ENCODE results near the gene XG. TPM values are rescaled to one million over a fixed set of nuclear protein-coding genes. Genes with fewer than 3 reads are reported as not detected.
"Not testable (repeated sequence)": the region's sequence is repeated elsewhere in the genome, so short reads cannot be mapped to it uniquely, and the experiment has no call there.

The XG gene
- total RNA-seq, 2 donors from 2014 or later, result 0.34 TPM; not detected in 1

DNA sequence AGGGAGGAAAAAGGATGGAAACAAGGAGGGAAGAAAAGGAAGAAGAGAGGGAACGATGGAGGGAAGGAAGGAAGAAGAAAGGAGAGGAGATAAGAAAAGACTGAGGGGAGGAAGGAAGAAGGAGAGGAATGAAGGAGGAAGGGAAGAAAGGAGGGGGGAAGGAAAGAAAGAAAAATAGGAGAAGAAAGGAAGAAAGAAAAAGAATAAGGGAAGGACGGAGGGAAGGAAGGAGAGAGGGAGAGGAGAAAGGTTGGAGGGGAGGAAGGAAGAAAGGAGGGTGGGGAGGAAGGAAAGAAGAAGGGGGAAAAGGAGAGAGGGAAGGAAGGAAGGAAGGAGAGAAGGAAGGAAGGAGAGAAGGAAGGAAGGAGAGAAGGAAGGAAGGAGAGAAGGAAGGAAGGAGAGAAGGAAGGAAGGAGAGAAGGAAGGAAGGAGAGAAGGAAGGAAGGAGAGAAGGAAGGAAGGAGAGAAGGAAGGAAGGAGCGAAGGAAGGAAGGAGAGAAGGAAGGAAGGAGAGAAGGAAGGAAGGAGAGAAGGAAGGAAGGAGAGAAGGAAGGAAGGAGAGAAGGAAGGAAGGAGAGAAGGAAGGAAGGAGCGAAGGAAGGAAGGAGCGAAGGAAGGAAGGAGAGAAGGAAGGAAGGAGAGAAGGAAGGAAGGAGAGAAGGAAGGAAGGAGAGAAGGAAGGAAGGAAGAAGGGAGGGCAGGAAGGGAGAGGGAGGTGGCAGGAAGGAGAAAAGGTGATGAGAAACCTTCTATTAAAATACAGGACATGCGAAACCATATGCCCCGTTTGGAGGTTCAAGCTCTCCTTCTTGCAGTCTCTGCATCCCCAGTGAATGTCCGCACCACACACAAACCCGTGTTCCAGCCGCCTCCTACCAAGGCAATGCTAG, 21.6 kb downstream of the XG start:
- not testable (repeated sequence) for DNase-seq; ATAC-seq; H3K9me3 ChIP-seq (ENCODE audit: control insufficient read depth, low read length, poor library complexity, severe bottlenecking); H3K4me3 Mint-ChIP-seq; H3K4me1 Mint-ChIP-seq; H3K27ac Mint-ChIP-seq; H3K36me3 Mint-ChIP-seq (ENCODE audit: low read depth)
- H3K27me3 Mint-ChIP-seq, result peaks cover 25% of the 10 kb centered on the region

DNA sequence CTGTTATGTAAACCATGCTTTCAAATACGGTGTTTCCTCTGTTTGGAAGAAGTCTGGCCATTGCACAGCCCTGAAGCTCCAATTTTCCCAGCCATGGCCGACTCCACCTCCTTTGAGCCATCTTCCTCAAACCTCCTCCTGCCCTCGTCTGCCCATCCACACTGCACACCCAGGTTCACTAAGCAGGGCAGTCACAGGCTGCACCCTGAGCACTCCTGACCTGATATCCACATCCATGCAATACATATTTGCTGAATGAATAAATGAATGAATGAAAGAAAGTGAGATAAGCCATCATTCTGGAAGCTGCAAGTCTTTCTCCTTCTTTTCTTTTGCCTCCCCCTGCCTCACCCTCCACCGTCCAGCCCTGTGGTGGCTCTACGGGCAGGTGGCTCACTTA, 22.2 kb downstream of the XG start:
- DNase-seq (no peak), ATAC-seq (no peak)
- no peaks in the 10 kb centered on the region for H3K36me3 Mint-ChIP-seq (ENCODE audit: low read depth)
- no peak overlapping the region for H3K4me3 Mint-ChIP-seq
- H3K27ac Mint-ChIP-seq, result no peak overlapping the region
- no peaks in the 10 kb centered on the region for H3K4me1 Mint-ChIP-seq
- peaks cover 19% of the 10 kb centered on the region for H3K27me3 Mint-ChIP-seq
- no peaks in the 10 kb centered on the region for H3K9me3 ChIP-seq (ENCODE audit: control insufficient read depth, low read length, poor library complexity, severe bottlenecking)

DNA sequence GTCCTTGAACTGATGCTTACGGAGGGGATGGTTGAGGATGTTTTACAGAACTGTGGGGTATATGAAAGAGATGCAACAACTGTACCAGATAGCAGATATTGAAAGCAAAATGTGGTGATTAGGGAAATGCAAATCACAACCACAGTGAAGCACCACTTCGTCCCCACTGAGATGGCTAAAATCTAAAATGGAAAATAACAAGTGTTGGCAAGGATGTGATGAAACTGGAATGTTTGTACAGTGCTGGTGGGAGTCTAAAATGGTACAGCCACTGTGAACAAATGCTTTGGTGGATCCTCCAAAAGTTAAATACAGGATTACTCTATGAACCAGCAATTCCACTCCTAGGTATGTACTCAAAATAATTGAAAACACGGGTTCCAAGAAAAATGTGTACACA, 22.9 kb downstream of the XG start:
- ATAC-seq, result no peak
- peaks cover 19% of the 10 kb centered on the region for H3K27me3 Mint-ChIP-seq
- no peaks in the 10 kb centered on the region for H3K4me1 Mint-ChIP-seq
- H3K9me3 ChIP-seq (ENCODE audit: control insufficient read depth, low read length, poor library complexity, severe bottlenecking), result no peaks in the 10 kb centered on the region
- DNase-seq, result no peak
- no peaks in the 10 kb centered on the region for H3K36me3 Mint-ChIP-seq (ENCODE audit: low read depth)
- H3K4me3 Mint-ChIP-seq, result no peak overlapping the region
- no peak overlapping the region for H3K27ac Mint-ChIP-seq

GRCh38 chrX:2780472-2781225, 28.8 kb downstream of the XG start:
- not testable (repeated sequence) for H3K4me3 Mint-ChIP-seq; ATAC-seq; H3K4me1 Mint-ChIP-seq; H3K36me3 Mint-ChIP-seq (ENCODE audit: low read depth); H3K27ac Mint-ChIP-seq; H3K9me3 ChIP-seq (ENCODE audit: control insufficient read depth, low read length, poor library complexity, severe bottlenecking); DNase-seq
- H3K27me3 Mint-ChIP-seq, result peaks cover 12% of the 10 kb centered on the region

GRCh38 chrX:2781226-2781571, 29.4 kb downstream of the XG start:
- Mint-ChIP-seq H3K27me3 (peaks cover 12% of the 10 kb centered on the region), H3K36me3 (ENCODE audit: low read depth) (no peaks in the 10 kb centered on the region), H3K4me1 (no peaks in the 10 kb centered on the region), H3K27ac (no peak overlapping the region), H3K4me3 (no peak overlapping the region)
- H3K9me3 ChIP-seq (ENCODE audit: control insufficient read depth, low read length, poor library complexity, severe bottlenecking), result no peaks in the 10 kb centered on the region
- DNase-seq, result no peak
- no peak for ATAC-seq

DNA sequence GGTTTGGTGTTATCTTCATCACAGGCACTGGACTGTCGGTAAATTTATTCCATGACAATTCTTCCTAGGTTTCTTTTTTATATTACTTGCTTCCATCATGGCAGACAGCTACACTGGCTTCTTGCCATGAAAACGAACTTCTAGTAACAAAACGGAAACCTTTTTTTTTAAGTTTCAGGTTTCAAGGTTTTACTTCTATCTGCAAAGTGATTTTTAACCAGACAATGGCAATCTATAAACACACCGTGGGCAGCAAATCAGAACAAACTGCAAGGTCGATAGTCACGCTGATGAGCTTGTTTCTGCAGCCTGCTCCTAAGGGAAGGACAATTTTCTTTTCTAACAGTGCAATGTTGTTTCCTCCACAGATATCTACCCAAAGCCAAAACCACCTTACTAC, 29.9 kb downstream of the XG start:
- no peaks in the 10 kb centered on the region for H3K9me3 ChIP-seq (ENCODE audit: control insufficient read depth, low read length, poor library complexity, severe bottlenecking)
- ATAC-seq (no peak), DNase-seq (no peak)
- Mint-ChIP-seq H3K27me3 (peaks cover 12% of the 10 kb centered on the region), H3K4me3 (no peak overlapping the region), H3K36me3 (ENCODE audit: low read depth) (peaks cover 2% of the 10 kb centered on the region), H3K27ac (peak overlapping the region; percentile 53), H3K4me1 (no peaks in the 10 kb centered on the region)

DNA sequence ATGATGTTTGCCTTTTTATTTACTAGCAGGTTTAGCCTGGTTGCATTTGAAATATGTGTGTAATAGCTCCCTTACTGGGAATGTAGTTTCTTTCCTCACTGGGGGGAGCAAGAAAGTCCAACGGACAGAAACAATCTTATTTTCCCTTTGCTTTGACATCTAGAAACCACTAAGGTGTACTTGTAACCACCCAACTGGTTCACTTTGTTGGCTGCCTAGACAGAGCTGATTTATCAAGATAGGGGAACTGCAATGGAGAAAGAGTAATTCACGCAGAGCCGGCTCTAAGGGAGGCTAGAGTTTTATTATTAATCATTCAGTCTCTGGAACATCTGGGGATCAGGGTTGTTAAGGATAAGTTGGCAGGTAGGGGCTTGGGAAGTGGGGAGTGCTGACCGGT, 30.3 kb downstream of the XG start:
- H3K27me3 Mint-ChIP-seq, result peaks cover 8% of the 10 kb centered on the region
- no peaks in the 10 kb centered on the region for H3K4me1 Mint-ChIP-seq
- ATAC-seq, result no peak
- no peak for DNase-seq
- H3K36me3 Mint-ChIP-seq (ENCODE audit: low read depth), result peaks cover 3% of the 10 kb centered on the region
- H3K4me3 Mint-ChIP-seq, result no peak overlapping the region
- H3K9me3 ChIP-seq (ENCODE audit: control insufficient read depth, low read length, poor library complexity, severe bottlenecking), result no peaks in the 10 kb centered on the region
- peak overlapping the region; percentile 53 for H3K27ac Mint-ChIP-seq

- H3K4me3 Mint-ChIP-seq, result no peak overlapping the region
These were observed 30.9 kb downstream of the XG start for GRCh38 chrX:2782778-2783177.

GRCh38 chrX:2784026-2784425, 32.2 kb downstream of the XG start:
- ATAC-seq, result no peak
- H3K4me1 Mint-ChIP-seq, result no peaks in the 10 kb centered on the region

More at GRCh38 chrX:2782778-2783177, 30.9 kb downstream of the XG start:
- H3K9me3 ChIP-seq (ENCODE audit: control insufficient read depth, low read length, poor library complexity, severe bottlenecking), result no peaks in the 10 kb centered on the region
- no peak for ATAC-seq
- DNase-seq, result no peak
- Mint-ChIP-seq H3K36me3 (ENCODE audit: low read depth) (peaks cover 3% of the 10 kb centered on the region), H3K4me1 (no peaks in the 10 kb centered on the region), H3K27me3 (peaks cover 7% of the 10 kb centered on the region), H3K27ac (peak overlapping the region; percentile 53)

DNA sequence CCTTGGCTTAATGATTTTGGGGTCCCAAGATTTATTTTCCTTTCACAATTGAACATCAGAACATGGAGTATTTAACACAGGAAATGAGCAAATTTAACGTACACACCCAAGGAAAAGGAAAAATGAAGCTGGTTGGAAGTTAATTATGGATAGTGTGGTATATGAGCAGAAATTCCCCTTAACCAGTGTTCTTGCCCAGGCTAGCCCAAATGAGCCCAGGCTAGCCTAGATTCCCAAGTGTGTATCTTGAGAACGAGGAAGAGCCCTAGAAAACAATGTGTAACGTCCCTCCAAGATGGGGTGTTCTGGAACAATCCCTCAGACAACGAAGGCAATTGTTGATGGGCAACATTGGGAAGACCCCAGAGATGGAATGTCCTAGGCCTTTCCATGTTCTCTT, 33.7 kb downstream of the XG start:
- Mint-ChIP-seq H3K27me3 (peaks cover 7% of the 10 kb centered on the region), H3K36me3 (ENCODE audit: low read depth) (peaks cover 3% of the 10 kb centered on the region), H3K27ac (no peak overlapping the region), H3K4me3 (no peak overlapping the region), H3K4me1 (no peaks in the 10 kb centered on the region)
- no peaks in the 10 kb centered on the region for H3K9me3 ChIP-seq (ENCODE audit: control insufficient read depth, low read length, poor library complexity, severe bottlenecking)
- DNase-seq (no peak), ATAC-seq (no peak)

More at GRCh38 chrX:2784026-2784425, 32.2 kb downstream of the XG start:
- Mint-ChIP-seq H3K4me3 (no peak overlapping the region), H3K27me3 (peaks cover 7% of the 10 kb centered on the region), H3K27ac (no peak overlapping the region), H3K36me3 (ENCODE audit: low read depth) (peaks cover 3% of the 10 kb centered on the region)
- H3K9me3 ChIP-seq (ENCODE audit: control insufficient read depth, low read length, poor library complexity, severe bottlenecking), result no peaks in the 10 kb centered on the region
- no peak for DNase-seq

DNA sequence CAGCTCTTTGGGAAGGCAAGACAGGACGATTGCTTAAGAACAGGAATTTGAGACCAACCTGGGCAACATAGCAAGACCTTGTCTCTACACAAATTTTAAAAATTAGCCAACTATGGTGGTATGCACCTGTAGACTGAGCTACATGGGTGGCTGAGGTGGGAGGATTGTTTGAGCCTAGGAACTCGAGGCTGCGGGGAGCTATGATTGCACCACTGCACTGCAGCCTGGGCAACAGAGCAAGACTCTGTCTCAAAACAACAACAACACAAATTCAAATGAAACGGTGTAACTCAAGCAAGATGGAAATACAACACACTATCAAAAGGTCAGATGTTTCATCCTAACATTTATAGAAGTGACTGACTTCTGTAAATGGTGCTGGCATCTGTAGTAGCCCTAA, 37.1 kb downstream of the XG start:
- no peaks in the 10 kb centered on the region for H3K9me3 ChIP-seq (ENCODE audit: control insufficient read depth, low read length, poor library complexity, severe bottlenecking)
- H3K27ac Mint-ChIP-seq, result no peak overlapping the region
- ATAC-seq (no peak), DNase-seq (no peak)
- H3K27me3 Mint-ChIP-seq, result peaks cover 6% of the 10 kb centered on the region
- peaks cover 3% of the 10 kb centered on the region for H3K36me3 Mint-ChIP-seq (ENCODE audit: low read depth)
- no peak overlapping the region for H3K4me3 Mint-ChIP-seq
- no peaks in the 10 kb centered on the region for H3K4me1 Mint-ChIP-seq

DNA sequence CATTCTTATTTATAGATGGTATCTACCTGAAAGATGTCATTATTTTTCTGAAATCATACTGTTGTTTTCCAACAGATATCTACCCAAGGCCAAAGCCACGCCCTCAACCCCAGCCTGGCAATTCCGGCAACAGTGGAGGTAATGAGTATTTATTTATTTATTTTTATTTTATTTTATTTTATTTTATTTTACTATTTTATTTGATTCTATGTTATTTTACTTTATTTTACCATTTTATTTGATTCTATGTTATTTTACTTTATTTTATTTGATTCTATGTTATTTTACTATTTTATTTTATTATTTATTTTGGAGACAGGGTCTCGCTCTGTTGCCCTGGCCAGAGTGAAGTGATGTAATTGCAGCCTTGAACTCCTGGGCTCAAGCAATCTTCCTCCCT, 37.7 kb downstream of the XG start:
- no peak overlapping the region for H3K4me3 Mint-ChIP-seq
- DNase-seq, result no peak
- peaks cover 3% of the 10 kb centered on the region for H3K36me3 Mint-ChIP-seq (ENCODE audit: low read depth)
- peaks cover 6% of the 10 kb centered on the region for H3K27me3 Mint-ChIP-seq
- H3K9me3 ChIP-seq (ENCODE audit: control insufficient read depth, low read length, poor library complexity, severe bottlenecking), result no peaks in the 10 kb centered on the region
- no peaks in the 10 kb centered on the region for H3K4me1 Mint-ChIP-seq
- H3K27ac Mint-ChIP-seq, result no peak overlapping the region
- ATAC-seq, result no peak

- DNase-seq, result no peak
- no peaks in the 10 kb centered on the region for H3K9me3 ChIP-seq (ENCODE audit: control insufficient read depth, low read length, poor library complexity, severe bottlenecking)
- Mint-ChIP-seq H3K4me1 (no peaks in the 10 kb centered on the region), H3K27me3 (peaks cover 6% of the 10 kb centered on the region), H3K36me3 (ENCODE audit: low read depth) (no peaks in the 10 kb centered on the region), H3K4me3 (no peak overlapping the region), H3K27ac (no peak overlapping the region)
- ATAC-seq, result no peak
These were observed 41.9 kb downstream of the XG start for GRCh38 chrX:2793752-2794151.
